ENCODE measurements around the gene SYVN1. TPM values are rescaled to one million over a fixed set of nuclear protein-coding genes. Genes with fewer than 3 reads are reported as not detected.

SYVN1 gene
- total and polyA plus RNA-seq, 10 donors, result 35.1 to 152 (median 98.6) TPM

GRCh38 chr11:65083834-65084597 is 50.3 kb downstream of the SYVN1 start, which contains the start of the genes CDCA5 and ZFPL1:
TSS of gene CDCA5 (minus strand) at chr11:65084040. CDS start at chr11:65083978, 62 bp downstream.
TSS of gene ZFPL1 (plus strand) at chr11:65084222. CDS start at chr11:65084699, 477 bp downstream.
- peak; percentile 98 for DNase-seq
- 0 to 1% (median 0%) methylated on average over 68 to 79 of the region's 79 CpGs for WGBS, 5 donors
- Histone ChIP-seq H3K9me3 (no peaks in the 10 kb centered on the region), H3K27me3 (replicated peaks in 1 of 7) (no peaks in the 10 kb centered on the region), H3K4me1 (peaks cover 16 to 48% (median 26%) of the 10 kb centered on the region in 6 donors), H3K27ac (peak within 1 kb of the TSS; percentile 91 to 98 (median 94)), H3K36me3 (peaks cover 0 to 57% (median 35%) of the 10 kb centered on the region in 6 donors), H3K4me3 (peak within 1 kb of the TSS; percentile 40 to 89 (median 74))
- TF ChIP-seq POLR2A (IDR thresholded peaks at IDR 0.05) (peak in 2 of 3 donors; percentile 67 to 94), CTCF (IDR thresholded peaks at IDR 0.05 in 8 of 11, conservative IDR thresholded peaks at IDR 0.05 in 3 of 11) (peak in 5 of 11 experiments; percentile 13 to 45 (median 34)), POLR2AphosphoS5 (IDR thresholded peaks at IDR 0.05) (peak; percentile 97 to 99 (median 97))
- intact Hi-C loops (cut with DNase I; ENCODE audit: low total_unique reads), result no loop called here

GRCh38 chr11:65083134-65083833 is 51.0 kb downstream of the SYVN1 start:
- Histone ChIP-seq H3K36me3 (peaks cover 0 to 52% (median 29%) of the 10 kb centered on the region in 6 donors), H3K27me3 (replicated peaks in 1 of 7) (no peaks in the 10 kb centered on the region), H3K9me3 (no peaks in the 10 kb centered on the region), H3K27ac (peak overlapping the region; percentile 91 to 98 (median 94)), H3K4me1 (peaks cover 16 to 51% (median 26%) of the 10 kb centered on the region in 6 donors), H3K4me3 (peak overlapping the region; percentile 40 to 89 (median 74))
- WGBS, 5 donors, result 4 to 12% (median 7%) methylated on average over 13 of the region's 13 CpGs
- DNase-seq, result no peak
- intact Hi-C loops (cut with DNase I; ENCODE audit: low total_unique reads), result no loop called here
- TF ChIP-seq CTCF (IDR thresholded peaks at IDR 0.05 in 8 of 11, conservative IDR thresholded peaks at IDR 0.05 in 3 of 11), result no peak
- no peak for TF ChIP-seq POLR2A (IDR thresholded peaks at IDR 0.05)
- TF ChIP-seq POLR2AphosphoS5 (IDR thresholded peaks at IDR 0.05), result no peak

- H3K9me3 ChIP-seq, result no peaks in the 10 kb centered on the region
- peaks cover 4 to 34% (median 9%) of the 10 kb centered on the region in 6 donors for H3K4me1 ChIP-seq
- DNase-seq, result no peak
- peaks cover 0 to 35% (median 0%) of the 10 kb centered on the region in 6 donors for H3K36me3 ChIP-seq
- 90 to 92% (median 91%) methylated on average over 9 of the region's 9 CpGs for WGBS, 5 donors
- TF ChIP-seq CTCF (IDR thresholded peaks at IDR 0.05 in 8 of 11, conservative IDR thresholded peaks at IDR 0.05 in 3 of 11), result no peak
- TF ChIP-seq POLR2AphosphoS5 (IDR thresholded peaks at IDR 0.05), result no peak
- TF ChIP-seq POLR2A (IDR thresholded peaks at IDR 0.05), result no peak
- H3K4me3 ChIP-seq, result no peak overlapping the region
- H3K27ac ChIP-seq, result peak overlapping the region in 1 of 8 donors; percentile 3
- intact Hi-C loops (cut with DNase I; ENCODE audit: low total_unique reads), result no loop called here
- H3K27me3 ChIP-seq (replicated peaks in 1 of 7), result no peaks in the 10 kb centered on the region
These were observed 55.5 kb downstream of the SYVN1 start for GRCh38 chr11:65078786-65079342.
